Endothelial cell of umbilical vein (primary cell): Measurements from ENCODE around the gene ZNF385C. TPM values are rescaled to one million over a fixed set of nuclear protein-coding genes. Genes with fewer than 3 reads are reported as not detected.
A peak's percentile ranks its signal among the peaks of the same experiment; 100 is the strongest.

ENCODE experiments used
- BruUV-seq: library from RNA; stranded (reverse); fragments of 400-500 nt; replicated peaks from 2 replicates; lab custom pipeline; 2021; lab: Mats Ljungman, UMichigan
- CTCF ChIA-PET: fragments of 300-600, 350-600 bp; sonication (Branson Sonifier 250); formaldehyde crosslinking; loops from one replicate; lab custom pipeline; 2021; ENCODE audit warnings: antibody characterized with exemption, inconsistent platforms; lab: Charles Lee
- POLR2A ChIA-PET: fragments of 300-600, 350-600 bp; sonication (Branson Sonifier 250); formaldehyde crosslinking; loops from one replicate; lab custom pipeline; 2021; ENCODE audit warnings: antibody characterized with exemption, inconsistent platforms; lab: Charles Lee
- DNase-seq: peaks from one replicate; pipeline ENCODE4 v3.0.0-alpha.2; 2011; ENCODE audit warnings: low read depth, low spot score
- FAIRE-seq: peaks from 2 replicates; lab custom pipeline; 2011; peaks lifted over from hg19 to GRCh38; lab: Jason Lieb, UNC
- H2AFZ ChIP-seq: 2 replicates; pipeline ENCODE4 v1.6.0; 2012; ENCODE audit warnings: low read depth, low read length, control low read depth, inconsistent platforms
- H3K27ac ChIP-seq: 2 replicates; pipeline ENCODE4 v1.5.1; 2011; ENCODE audit warnings: low read depth, mild to moderate bottlenecking, control low read depth, low read length, moderate library complexity; ENCODE audit not compliant: insufficient read depth
- H3K27me3 ChIP-seq, 2 experiments: 2 replicates each; pipeline versions ENCODE4 v1.6.0 to v1.6.1; 2011; ENCODE audit warnings: low read length in 2 of 2, mixed read lengths in 1 of 2; ENCODE audit not compliant: control insufficient read depth in 2 of 2, insufficient read depth in 2 of 2
- H3K36me3 ChIP-seq, 2 experiments: 2 replicates in 1 of 2; 3 replicates in 1 of 2; pipeline ENCODE4 v1.5.1; 2011; ENCODE audit warnings: low read length in 2 of 2, mild to moderate bottlenecking in 1 of 2, moderate library complexity in 1 of 2; ENCODE audit not compliant: control insufficient read depth in 2 of 2, insufficient read depth in 2 of 2; ENCODE audit errors: extremely low read depth in 1 of 2
- H3K4me1 ChIP-seq: 3 replicates; pipeline ENCODE4 v1.5.1; 2011; ENCODE audit warnings: mild to moderate bottlenecking, low read length; ENCODE audit not compliant: control insufficient read depth, insufficient read depth; ENCODE audit errors: extremely low read depth
- H3K4me2 ChIP-seq: 2 replicates; pipeline ENCODE4 v1.6.1; 2011; ENCODE audit warnings: low read length, control low read depth, mixed read lengths; ENCODE audit not compliant: insufficient read depth
- H3K4me3 ChIP-seq, 3 experiments: fragments of 200-600 bp in 1 of 3; sonication (generic), shearing (Covaris generic) in 1 of 3; replicated peaks in 1 of 3; 2 replicates each; pipeline ENCODE4 v1.5.1; 2011 to 2016; ENCODE audit warnings: control low read depth in 3 of 3, low read length in 3 of 3, mild to moderate bottlenecking in 2 of 3, inconsistent platforms in 1 of 3, low read depth in 1 of 3, moderate library complexity in 1 of 3; ENCODE audit not compliant: insufficient read depth in 1 of 3
- H3K79me2 ChIP-seq: 2 replicates; pipeline ENCODE4 v1.6.0; 2012; ENCODE audit warnings: low read length, inconsistent platforms; ENCODE audit not compliant: control insufficient read depth, insufficient read depth
- H3K9ac ChIP-seq: replicated peaks from 2 replicates; pipeline ENCODE3; 2011; ENCODE audit warnings: low read length, control low read depth; ENCODE audit not compliant: insufficient read depth; ENCODE audit errors: extremely low read depth
- H3K9me1 ChIP-seq: replicated peaks from 3 replicates; pipeline ENCODE4 v1.6.0; 2011; ENCODE audit warnings: mild to moderate bottlenecking, low read length; ENCODE audit not compliant: control insufficient read depth, insufficient read depth; ENCODE audit errors: extremely low read depth
- H3K9me3 ChIP-seq: replicated peaks from 2 replicates; pipeline ENCODE4 v1.5.1; 2012; ENCODE audit warnings: low read length, inconsistent platforms; ENCODE audit not compliant: control insufficient read depth, insufficient read depth
- H4K20me1 ChIP-seq: replicated peaks from 2 replicates; pipeline ENCODE3; 2011; ENCODE audit warnings: mild to moderate bottlenecking, low read length; ENCODE audit not compliant: control insufficient read depth, insufficient read depth; ENCODE audit errors: extremely low read depth
- CTCF ChIP-seq, 2 donors: IDR thresholded peaks; 1 replicate in 1 of 2; 2 replicates in 1 of 2; pipeline ENCODE4 v1.5.1; 2011; ENCODE audit warnings: low read length in 2 of 2, mild to moderate bottlenecking in 2 of 2, moderate library complexity in 2 of 2, control low read depth in 1 of 2, inconsistent platforms in 1 of 2, low read depth in 1 of 2; ENCODE audit not compliant: insufficient read depth in 1 of 2; ENCODE audit errors: extremely low read depth in 1 of 2
- GATA2 ChIP-seq: IDR thresholded peaks from 2 replicates; pipeline ENCODE4 v1.7.0; 2011; ENCODE audit warnings: low read depth, mild to moderate bottlenecking, moderate library complexity, mixed read lengths, low read length; ENCODE audit not compliant: insufficient read length, insufficient read depth
- dilution Hi-C: fragments of 300-500 bp; cut with MboI; formaldehyde crosslinking; loops from one replicate; pipeline ENCODE4 v1.15.0; 2019; ENCODE audit warnings: low sequenced_read_pairs; ENCODE audit not compliant: extremely low pct_ligation_motif_present
- intact Hi-C: fragments of 100-400 bp; cut with micrococcal nuclease; formaldehyde crosslinking; loops from one replicate; pipeline ENCODE4 v1.10.0; 2022
- polyA plus RNA-seq, 4 experiments: library from polyadenylated mRNA; depleted of rRNA in 3 of 4; stranded (reverse) in 3 of 4; unstranded in 1 of 4; fragments of >200 nt; gene quantifications; 2 replicates each; pipeline versions ENCODE4 v1.2.1 to v1.2.3, GENCODE V29; 2011 to 2012; ENCODE audit warnings: missing spikeins in 1 of 4
- total RNA-seq: library from RNA; stranded (reverse); gene quantifications from 2 replicates; pipeline ENCODE4 v1.2.3, GENCODE V29; 2021
- TF ChIP-seq, protein P1 (sequence below): IDR thresholded peaks from 2 replicates; pipeline ENCODE4 v1.6.1; 2011; ENCODE audit not compliant: insufficient read depth, insufficient read length

ZNF385C gene
- total and polyA plus RNA-seq, 2 donors (not counting 3 experiments of a cell fraction or from before 2014, with no cell fraction given): 0.07 TPM; not detected in 1

- Histone ChIP-seq H3K4me2 (no peak overlapping the region), H3K79me2 (no peaks in the 10 kb centered on the region), H3K9me1 (no peaks in the 10 kb centered on the region), H3K27ac (no peak overlapping the region), H3K9me3 (no peaks in the 10 kb centered on the region), H3K4me1 (peaks cover 13% of the 10 kb centered on the region), H3K4me3 (no peak overlapping the region), H3K36me3 (no peaks in the 10 kb centered on the region), H3K9ac (no peak overlapping the region), H3K27me3 (no peaks in the 10 kb centered on the region), H2AFZ (no peak overlapping the region), H4K20me1 (no peaks in the 10 kb centered on the region)
- ChIA-PET CTCF (interaction anchor here (0.9 to 6.8 kb wide), 6 partner anchors 19 to 186 kb away, joined by 3 to 74 read pairs (median 4); partner anchors contain the start of genes CNP, HCRT, KCNH4 and ODAD4), POLR2A (interaction anchor here (0.6 kb wide), 1 partner anchor 63 kb away, joined by 3 read pairs; no protein-coding TSS in a partner anchor)
- TF ChIP-seq, protein P1, sequence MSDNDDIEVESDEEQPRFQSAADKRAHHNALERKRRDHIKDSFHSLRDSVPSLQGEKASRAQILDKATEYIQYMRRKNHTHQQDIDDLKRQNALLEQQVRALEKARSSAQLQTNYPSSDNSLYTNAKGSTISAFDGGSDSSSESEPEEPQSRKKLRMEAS: no peak
- TF ChIP-seq CTCF (IDR thresholded peaks at IDR 0.05; ENCODE audit: extremely low read depth in 1 of 2, insufficient read depth in 1 of 2, low read depth in 1 of 2, low read length in 2 of 2): peak; percentile 75 to 83
- DNase-seq: peak; percentile 76
- intact Hi-C loops: loop anchor here (1.0 kb wide), 3 partner anchors 50 to 154 kb away; no protein-coding TSS in a partner anchor
- no TSS peak for BruUV-seq
- peak; percentile 93 for FAIRE-seq
- dilution Hi-C loops: loop anchor here (25.0 kb wide), 1 partner anchor 155 kb away; the partner anchor contains the start of gene CNP
Observed at GRCh38 chr17:42116705-42117396, 18.6 kb upstream of the ZNF385C start.

DNA sequence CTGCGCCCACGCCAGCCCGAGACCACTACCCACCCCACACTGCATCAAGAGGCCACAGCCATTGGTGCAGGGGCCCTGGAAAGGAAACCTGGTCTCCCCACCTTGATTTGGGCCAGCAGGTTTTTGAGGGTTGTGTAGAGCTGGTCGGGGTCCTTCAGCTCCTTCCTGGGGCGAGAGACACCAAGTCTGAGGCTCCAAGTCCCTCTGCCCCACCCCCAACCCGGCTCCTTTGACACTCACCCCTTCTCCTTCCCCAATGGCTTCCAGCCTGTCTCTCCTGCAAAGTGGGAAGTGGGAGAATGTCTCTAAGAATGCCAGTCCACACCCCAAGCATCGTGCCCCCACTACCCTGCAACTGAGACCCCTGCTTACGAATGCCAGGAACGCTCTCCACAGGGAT lies 15.8 kb upstream of the ZNF385C start:
- CTCF ChIA-PET: interaction anchor here (1.5 to 2.2 kb wide), 6 partner anchors 42 to 154 kb away, joined by 5 to 13 read pairs (median 6); no protein-coding TSS in a partner anchor
- Histone ChIP-seq H2AFZ (no peak overlapping the region), H3K4me2 (no peak overlapping the region), H3K4me3 (no peak overlapping the region), H4K20me1 (no peaks in the 10 kb centered on the region), H3K9me1 (no peaks in the 10 kb centered on the region), H3K27me3 (no peaks in the 10 kb centered on the region), H3K9ac (no peak overlapping the region), H3K36me3 (no peaks in the 10 kb centered on the region), H3K79me2 (no peaks in the 10 kb centered on the region), H3K4me1 (peaks cover 9% of the 10 kb centered on the region), H3K9me3 (no peaks in the 10 kb centered on the region), H3K27ac (no peak overlapping the region)
- intact Hi-C loops: no loop called here
- FAIRE-seq (no peak), DNase-seq (no peak)
- no TSS peak for BruUV-seq
- no peak for TF ChIP-seq GATA2
- TF ChIP-seq, protein P1: no peak
- POLR2A ChIA-PET: no interaction called here
- dilution Hi-C loops: loop anchor here (25.0 kb wide), 1 partner anchor 152 kb away; the partner anchor contains the start of gene CNP
